H4 (cell line): ENCODE results near the gene ZFYVE27. TPM values are rescaled to one million over a fixed set of nuclear protein-coding genes. Genes with fewer than 3 reads are reported as not detected.

Source experiments
- DNase-seq: peaks from one replicate; pipeline ENCODE4 v3.0.0-alpha.2; 2015; ENCODE audit warnings: low spot score
- total RNA-seq: library from RNA; depleted of rRNA; stranded (reverse); fragments of >200 nt; shearing (Covaris generic); gene quantifications from 2 replicates; pipeline ENCODE4 v1.2.3, GENCODE V29; 2014

The ZFYVE27 gene
- total RNA-seq, 1 experiment from 2014 or later: 13.1 TPM

- no peak for DNase-seq
These were observed 31.7 kb downstream of the ZFYVE27 start for GRCh38 chr10:97768322-97769315.

GRCh38 chr10:97770255-97770654 lies 33.3 kb downstream of the ZFYVE27 start:
- DNase-seq: no peak

- DNase-seq: no peak
These were observed 34.3 kb downstream of the ZFYVE27 start for GRCh38 chr10:97771055-97771891.

GRCh38 chr10:97771913-97772823 lies 35.2 kb downstream of the ZFYVE27 start, which contains the start of gene SFRP5:
Gene SFRP5, minus strand, starts transcription at chr10:97771999. Its CDS starts 166 bp downstream, at chr10:97771833.
- DNase-seq: no peak

GRCh38 chr10:97773096-97773495 lies 36.2 kb downstream of the ZFYVE27 start:
- DNase-seq: no peak

GRCh38 chr10:97774811-97775294 lies 37.9 kb downstream of the ZFYVE27 start:
- DNase-seq: no peak

GRCh38 chr10:97777143-97777542 lies 40.2 kb downstream of the ZFYVE27 start:
- DNase-seq: no peak

GRCh38 chr10:97778452-97779302 lies 41.7 kb downstream of the ZFYVE27 start:
- DNase-seq: no peak

- no peak for DNase-seq
These were observed 42.6 kb downstream of the ZFYVE27 start for GRCh38 chr10:97779492-97779891.

- no peak for DNase-seq
These were observed 43.0 kb downstream of the ZFYVE27 start for GRCh38 chr10:97779975-97780374.

GRCh38 chr10:97780841-97781617 lies 44.1 kb downstream of the ZFYVE27 start:
- no peak for DNase-seq

GRCh38 chr10:97781618-97782331 lies 44.8 kb downstream of the ZFYVE27 start:
- DNase-seq: no peak

- no peak for DNase-seq
These were observed 45.7 kb downstream of the ZFYVE27 start for GRCh38 chr10:97782455-97783228.

- no peak for DNase-seq
These were observed 47.4 kb downstream of the ZFYVE27 start for GRCh38 chr10:97784200-97784810.

GRCh38 chr10:97785231-97785630 lies 48.3 kb downstream of the ZFYVE27 start:
- no peak for DNase-seq

- no peak for DNase-seq
These were observed 48.8 kb downstream of the ZFYVE27 start for GRCh38 chr10:97785731-97786130.
